Lower leg skin (tissue), 3 donors: ENCODE results near the gene CLCA2.

Source experiments
- CTCF ChIP-seq, 3 donors: fragments of 450-650 bp; IDR thresholded peaks; one replicate each; pipeline ENCODE4 v1.5.1; 2016; ENCODE audit warnings: antibody characterized with exemption in 3 of 3, mild to moderate bottlenecking in 3 of 3, moderate library complexity in 2 of 3
- POLR2A ChIP-seq, 2 donors: fragments of 450-650 bp; IDR thresholded peaks; one replicate each; pipeline ENCODE4 v1.6.1; 2016 to 2017; ENCODE audit warnings: antibody characterized with exemption in 2 of 2, mild to moderate bottlenecking in 1 of 2, moderate library complexity in 1 of 2

- TF ChIP-seq CTCF (IDR thresholded peaks at IDR 0.05) = no peak
- TF ChIP-seq POLR2A (IDR thresholded peaks at IDR 0.05) = no peak
These were observed 37.5 kb downstream of the CLCA2 start for GRCh38 chr1:86461482-86461881.
